GM12874 (cell line): ENCODE results near the gene RBBP5.
A peak's percentile ranks its signal among the peaks of the same experiment; 100 is the strongest.

ENCODE experiments used
- CTCF ChIP-seq: IDR thresholded peaks from 2 replicates; pipeline ENCODE4 v1.5.1; 2011; ENCODE audit warnings: low read depth, mild to moderate bottlenecking, control low read depth, low read length, moderate library complexity; ENCODE audit not compliant: insufficient read depth

RBBP5 gene

GRCh38 chr1:205061665-205062069 is 60.1 kb downstream of the RBBP5 start:
- TF ChIP-seq CTCF: peak; percentile 88

GRCh38 chr1:205061227-205061626 is 60.6 kb downstream of the RBBP5 start:
- TF ChIP-seq CTCF: no peak

DNA sequence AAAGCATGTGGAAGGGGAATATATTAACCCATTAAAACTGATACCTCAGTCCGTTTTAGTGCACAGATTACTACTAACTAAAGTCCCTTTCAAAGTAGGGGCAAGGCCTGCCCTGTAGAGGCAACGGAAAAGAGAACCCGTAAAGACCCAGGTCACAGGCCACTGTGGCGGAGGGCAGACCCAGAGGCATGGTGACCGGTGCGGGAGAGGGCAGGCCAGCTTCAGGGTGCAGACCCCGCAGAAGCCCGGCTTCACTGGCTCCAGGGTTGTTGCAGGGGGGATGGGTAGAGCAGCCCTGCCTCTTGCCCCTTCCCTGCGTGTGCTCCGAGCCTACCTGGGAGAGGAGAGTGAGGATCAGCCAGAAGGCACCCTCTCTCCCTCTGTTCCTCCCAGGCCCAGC is 61.0 kb downstream of the RBBP5 start:
- no peak for TF ChIP-seq CTCF

GRCh38 chr1:205059660-205060059 is 62.1 kb downstream of the RBBP5 start:
- TF ChIP-seq CTCF: no peak

DNA sequence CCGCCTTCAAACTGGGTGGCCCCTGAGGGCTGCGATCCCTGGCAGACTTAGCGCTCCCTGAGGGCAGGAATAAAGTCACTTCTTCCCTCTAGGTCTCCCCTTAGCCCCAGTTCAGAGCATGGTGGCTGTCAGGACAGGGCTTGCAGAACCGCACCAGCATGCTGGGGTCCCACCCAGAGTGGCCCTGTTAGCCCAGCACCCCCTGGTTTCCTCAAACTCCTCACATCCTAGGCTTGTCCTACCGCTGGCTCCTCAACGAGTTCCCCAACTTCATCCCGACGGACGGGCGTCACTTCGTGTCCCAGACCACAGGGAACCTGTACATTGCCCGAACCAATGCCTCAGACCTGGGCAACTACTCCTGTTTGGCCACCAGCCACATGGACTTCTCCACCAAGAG is 62.9 kb downstream of the RBBP5 start:
- TF ChIP-seq CTCF: no peak

DNA sequence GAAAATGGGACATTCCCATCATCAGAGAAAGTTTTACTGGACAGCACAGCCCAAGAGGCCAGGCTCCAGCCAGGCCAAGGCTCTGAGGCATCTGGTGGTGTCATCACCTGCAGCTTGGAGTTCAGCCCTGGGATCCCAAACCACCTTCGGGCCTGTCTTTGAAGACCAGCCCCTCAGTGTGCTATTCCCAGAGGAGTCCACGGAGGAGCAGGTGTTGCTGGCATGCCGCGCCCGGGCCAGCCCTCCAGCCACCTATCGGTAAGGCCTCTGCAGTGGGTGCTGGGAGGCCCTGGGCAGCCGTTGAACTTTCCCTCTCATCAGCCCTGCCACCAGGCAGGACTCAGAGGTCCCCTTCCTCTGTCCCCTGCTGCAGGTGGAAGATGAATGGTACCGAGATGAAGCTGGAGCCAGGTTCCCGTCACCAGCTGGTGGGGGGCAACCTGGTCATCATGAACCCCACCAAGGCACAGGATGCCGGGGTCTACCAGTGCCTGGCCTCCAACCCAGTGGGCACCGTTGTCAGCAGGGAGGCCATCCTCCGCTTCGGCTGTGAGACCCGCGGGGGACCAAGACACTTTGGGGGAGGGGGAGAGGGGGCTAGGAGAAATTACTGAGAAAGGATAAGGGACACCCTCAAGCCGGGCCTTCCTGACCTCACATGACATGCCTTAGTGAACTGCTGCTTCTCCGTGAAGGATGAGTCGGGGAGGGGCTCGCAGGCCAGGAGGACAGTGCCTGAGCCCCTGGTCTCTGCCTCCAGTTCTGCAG is 63.8 kb downstream of the RBBP5 start:
- no peak for TF ChIP-seq CTCF

- TF ChIP-seq CTCF: no peak
Measured at GRCh38 chr1:205056956-205057568, 64.7 kb downstream of the RBBP5 start.
